H7 (cell line): ENCODE results near the gene CELF2. TPM values are rescaled to one million over a fixed set of nuclear protein-coding genes. Genes with fewer than 3 reads are reported as not detected.

Source experiments
- DNase-seq: peaks from one replicate; pipeline ENCODE4 v3.0.0; 2012
- H3K27me3 ChIP-seq: 2 replicates; pipeline ENCODE4 v1.6.0; 2011; ENCODE audit warnings: mild to moderate bottlenecking, low read length; ENCODE audit not compliant: control insufficient read depth, insufficient read depth
- H3K36me3 ChIP-seq: replicated peaks from 2 replicates; pipeline ENCODE4 v1.5.1; 2011; ENCODE audit warnings: low read length; ENCODE audit not compliant: control insufficient read depth, insufficient read depth
- H3K4me3 ChIP-seq: 2 replicates; pipeline ENCODE4 v1.5.1; 2011; ENCODE audit warnings: low read depth, mild to moderate bottlenecking, control low read depth, low read length, moderate library complexity; ENCODE audit not compliant: insufficient read depth
- total RNA-seq: library from RNA; depleted of rRNA; stranded (reverse); fragments of >200 nt; shearing (Covaris generic); gene quantifications from 2 replicates; pipeline ENCODE4 v1.2.3, GENCODE V29; 2014

The CELF2 gene
- total RNA-seq, 1 experiment from 2014 or later, result 8.5 TPM

- H3K27me3 ChIP-seq, result no peaks in the 10 kb centered on the region
Measured at GRCh38 chr10:11205030-11205772, 187.5 kb downstream of the CELF2 start.

DNA sequence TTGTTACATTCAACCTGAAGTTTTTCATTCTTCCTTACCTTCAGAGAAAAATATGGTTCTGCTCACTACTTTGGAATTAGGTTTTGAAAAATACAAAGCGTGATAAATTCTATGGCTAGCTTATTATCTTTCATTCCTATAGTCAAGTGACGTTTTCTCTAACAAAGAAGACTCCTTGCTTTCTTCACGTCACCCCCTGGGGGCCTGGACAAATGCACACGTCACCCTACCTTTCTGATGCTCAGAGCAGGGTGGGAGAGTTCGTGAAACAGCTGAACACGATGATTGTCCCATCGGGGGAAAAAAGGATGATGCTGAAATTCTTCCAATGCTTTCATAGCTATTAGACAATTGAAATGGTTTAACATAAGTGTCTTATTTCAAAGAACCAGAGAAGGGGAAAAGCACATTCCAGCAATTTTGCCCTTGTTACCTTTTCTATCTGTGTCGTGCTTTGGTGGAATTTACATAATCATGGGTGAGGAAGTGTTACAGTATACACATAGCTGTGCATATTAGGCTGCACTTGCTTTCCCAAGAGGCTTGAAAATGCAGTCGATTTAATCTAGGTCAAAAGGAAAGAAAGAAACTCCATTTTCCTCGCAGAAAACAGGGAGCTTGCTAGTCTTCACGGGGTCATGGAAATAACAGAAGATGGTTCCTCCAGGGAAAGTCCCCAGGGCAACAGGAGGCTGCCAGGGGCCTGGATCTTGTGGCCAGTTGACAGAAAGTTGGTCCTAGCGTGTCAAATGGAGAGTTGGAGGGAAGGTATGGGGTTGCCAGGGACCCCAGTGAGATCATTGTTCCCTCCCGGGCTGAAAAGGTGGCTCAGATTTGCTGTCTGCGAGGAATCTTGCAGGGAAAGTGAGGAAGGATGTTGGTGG lies 189.2 kb downstream of the CELF2 start:
- H3K27me3 ChIP-seq, result no peaks in the 10 kb centered on the region
- no peak overlapping the region for H3K4me3 ChIP-seq
- DNase-seq, result no peak
- no peaks in the 10 kb centered on the region for H3K36me3 ChIP-seq

More at GRCh38 chr10:11205030-11205772, 187.5 kb downstream of the CELF2 start:
- Histone ChIP-seq H3K4me3 (no peak overlapping the region), H3K36me3 (no peaks in the 10 kb centered on the region)
- DNase-seq, result no peak

DNA sequence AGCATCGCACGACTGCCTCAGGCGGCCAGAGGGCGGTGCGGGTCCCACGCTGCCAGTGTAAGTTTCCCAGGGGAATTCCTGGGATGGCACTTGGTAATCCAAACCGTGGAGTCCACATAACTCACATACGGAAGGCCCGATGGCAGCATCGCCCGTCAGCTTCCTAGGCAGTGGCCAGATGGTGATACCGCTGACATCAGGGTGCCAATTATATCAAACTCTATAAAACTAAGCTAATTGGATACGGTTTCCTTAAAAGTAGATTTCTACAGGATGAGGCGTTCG lies 189.8 kb downstream of the CELF2 start:
- H3K4me3 ChIP-seq, result no peak overlapping the region
- H3K36me3 ChIP-seq, result no peaks in the 10 kb centered on the region
- no peaks in the 10 kb centered on the region for H3K27me3 ChIP-seq
- no peak for DNase-seq

GRCh38 chr10:11208243-11208642 lies 190.6 kb downstream of the CELF2 start:
- Histone ChIP-seq H3K4me3 (no peak overlapping the region), H3K27me3 (no peaks in the 10 kb centered on the region), H3K36me3 (no peaks in the 10 kb centered on the region)
- no peak for DNase-seq

DNA sequence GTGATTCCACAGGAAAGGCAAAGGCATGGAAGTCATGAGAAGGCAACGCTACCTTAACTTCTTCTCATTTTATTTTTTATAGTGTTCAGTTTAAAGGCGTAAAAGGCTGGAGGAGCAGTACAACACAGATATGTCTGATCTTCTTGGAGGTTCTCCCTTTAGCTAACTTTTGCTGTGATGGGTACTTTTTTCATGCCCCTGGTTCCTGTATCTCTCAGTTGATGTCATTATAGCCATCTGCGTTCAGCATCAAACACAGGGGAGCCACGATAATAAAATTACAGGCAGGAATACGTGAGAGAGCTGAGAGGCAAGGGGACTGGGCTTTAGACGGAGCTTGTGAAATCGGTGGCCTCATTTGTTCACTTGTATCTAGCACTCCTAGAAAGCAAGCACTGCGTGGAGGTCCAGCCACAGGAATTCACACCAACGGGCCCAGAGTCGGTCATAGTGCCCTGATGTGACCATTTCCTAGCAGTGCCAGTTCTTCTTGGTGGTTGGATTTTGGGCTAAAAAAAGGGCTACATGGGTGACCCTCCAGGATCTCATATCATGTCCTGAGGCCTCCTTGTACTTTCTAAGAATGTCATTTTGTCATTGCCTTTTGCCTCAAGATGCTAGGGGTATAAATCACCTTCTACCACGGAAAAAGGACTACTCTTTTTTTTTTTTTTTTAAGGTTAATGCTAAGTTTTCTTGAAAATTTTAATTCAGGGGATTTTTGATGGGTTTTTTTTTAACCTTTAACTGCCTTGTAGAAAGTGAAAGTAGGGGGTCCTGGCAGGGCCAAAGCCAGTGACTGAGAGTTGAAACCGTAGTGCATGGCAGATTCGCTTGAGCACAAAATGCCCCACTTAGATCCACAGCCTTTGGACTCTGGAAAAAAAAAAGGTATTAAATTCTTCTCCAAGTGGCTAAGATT lies 191.5 kb downstream of the CELF2 start:
- Histone ChIP-seq H3K4me3 (no peak overlapping the region), H3K27me3 (no peaks in the 10 kb centered on the region), H3K36me3 (no peaks in the 10 kb centered on the region)
- DNase-seq, result no peak

DNA sequence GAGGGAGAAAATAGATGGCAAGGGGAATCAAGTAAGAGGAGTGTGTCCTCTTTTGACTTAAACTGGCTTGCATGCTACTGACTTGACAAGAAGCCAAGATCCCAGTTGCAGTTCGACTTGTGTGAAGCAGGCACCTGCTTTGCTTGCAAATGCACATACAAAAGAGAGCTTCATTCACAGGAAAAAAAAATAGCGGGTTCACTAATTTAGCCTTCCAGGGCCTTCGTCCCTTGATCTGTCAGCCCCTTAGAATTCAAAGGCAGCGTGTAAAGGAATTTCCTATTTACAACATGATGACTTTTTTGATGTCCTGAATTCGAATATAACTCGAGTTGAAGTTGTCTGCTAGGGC lies 192.1 kb downstream of the CELF2 start:
- no peaks in the 10 kb centered on the region for H3K36me3 ChIP-seq
- DNase-seq, result no peak
- H3K27me3 ChIP-seq, result no peaks in the 10 kb centered on the region
- no peak overlapping the region for H3K4me3 ChIP-seq

- H3K27me3 ChIP-seq, result no peaks in the 10 kb centered on the region
- H3K4me3 ChIP-seq, result no peak overlapping the region
- no peaks in the 10 kb centered on the region for H3K36me3 ChIP-seq
- DNase-seq, result peak; percentile 35
Measured at GRCh38 chr10:11210211-11210922, 192.7 kb downstream of the CELF2 start.

GRCh38 chr10:11212288-11213085 lies 194.8 kb downstream of the CELF2 start:
- no peak overlapping the region for H3K4me3 ChIP-seq
- DNase-seq, result no peak
- H3K36me3 ChIP-seq, result no peaks in the 10 kb centered on the region
- H3K27me3 ChIP-seq, result no peaks in the 10 kb centered on the region

- Histone ChIP-seq H3K27me3 (no peaks in the 10 kb centered on the region), H3K4me3 (no peak overlapping the region), H3K36me3 (no peaks in the 10 kb centered on the region)
- no peak for DNase-seq
Measured at GRCh38 chr10:11213137-11213536, 195.5 kb downstream of the CELF2 start.

GRCh38 chr10:11214407-11214806 lies 196.7 kb downstream of the CELF2 start:
- Histone ChIP-seq H3K36me3 (no peaks in the 10 kb centered on the region), H3K27me3 (no peaks in the 10 kb centered on the region), H3K4me3 (no peak overlapping the region)
- DNase-seq, result no peak

DNA sequence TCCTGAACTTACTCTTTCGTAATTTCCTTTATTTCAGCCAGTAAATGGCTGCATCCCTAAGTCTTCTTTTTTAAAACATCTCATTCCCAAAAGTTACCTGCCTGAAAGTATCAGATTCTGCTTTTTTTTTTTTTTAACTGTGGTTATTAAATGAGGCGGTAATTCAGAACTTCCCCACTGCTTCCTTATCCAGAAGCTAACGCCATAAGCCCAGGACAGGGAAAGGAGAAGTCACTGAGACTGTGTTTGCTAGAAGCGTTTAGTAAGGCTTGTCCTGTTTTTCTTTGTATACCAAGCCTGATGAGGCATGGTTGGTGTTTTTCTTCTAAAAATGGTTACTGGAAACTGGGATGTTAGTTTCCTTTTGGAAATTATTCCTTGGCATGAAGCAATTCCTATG lies 197.8 kb downstream of the CELF2 start:
- no peaks in the 10 kb centered on the region for H3K36me3 ChIP-seq
- H3K4me3 ChIP-seq, result no peak overlapping the region
- no peaks in the 10 kb centered on the region for H3K27me3 ChIP-seq
- DNase-seq, result no peak

GRCh38 chr10:11217521-11217920 lies 199.8 kb downstream of the CELF2 start:
- no peak for DNase-seq
- Histone ChIP-seq H3K36me3 (no peaks in the 10 kb centered on the region), H3K4me3 (no peak overlapping the region), H3K27me3 (no peaks in the 10 kb centered on the region)

- no peak for DNase-seq
- H3K27me3 ChIP-seq, result no peaks in the 10 kb centered on the region
- no peak overlapping the region for H3K4me3 ChIP-seq
- no peaks in the 10 kb centered on the region for H3K36me3 ChIP-seq
Measured at GRCh38 chr10:11218395-11218794, 200.7 kb downstream of the CELF2 start.
